Cardiac muscle cell (in vitro differentiated cells and primary cell): ENCODE data around the gene ZNF487. TPM values are rescaled to one million over a fixed set of nuclear protein-coding genes. Genes with fewer than 3 reads are reported as not detected.

ENCODE experiments used
- DNase-seq, 2 donors: peaks; one replicate each; pipeline versions ENCODE4 v3.0.0 to v3.0.0-alpha.2; 2010 to 2017; ENCODE audit warnings: low read depth in 1 of 2, low spot score in 1 of 2
- H3K27ac ChIP-seq: fragments of 200-600 bp; sonication (generic); 2 replicates; pipeline ENCODE4 v1.5.1; 2016
- H3K27me3 ChIP-seq: fragments of 200-600 bp; sonication (generic); 2 replicates; pipeline ENCODE4 v1.6.0; 2016; ENCODE audit warnings: control low read depth
- H3K36me3 ChIP-seq: fragments of 200-600 bp; sonication (generic); 2 replicates; pipeline ENCODE4 v1.5.1; 2016; ENCODE audit warnings: control low read depth
- H3K4me1 ChIP-seq: fragments of 200-600 bp; sonication (generic); 2 replicates; pipeline ENCODE4 v1.8.1; 2017; ENCODE audit warnings: low read depth, mild to moderate bottlenecking, mixed run types
- H3K4me3 ChIP-seq: fragments of 200-600 bp; sonication (generic); 2 replicates; pipeline ENCODE4 v1.5.1; 2016; ENCODE audit warnings: mild to moderate bottlenecking
- H3K9me3 ChIP-seq: fragments of 200-600 bp; sonication (generic); 2 replicates; pipeline ENCODE4 v1.5.1; 2017; ENCODE audit warnings: low read depth, mild to moderate bottlenecking, control low read depth
- CTCF ChIP-seq: IDR thresholded peaks from 2 replicates; pipeline ENCODE4 v1.5.1; 2012; ENCODE audit warnings: low read depth, mild to moderate bottlenecking, low read length
- polyA plus RNA-seq: library from polyadenylated mRNA; unstranded; fragments of >200 nt; fragmentation: Nextera tagmentation; extraction: Ambion mirVana; gene quantifications from 2 replicates; pipeline ENCODE4 v1.2.1, GENCODE V29; 2016
- total RNA-seq: library from RNA; depleted of rRNA; stranded (reverse); fragments of >200 nt; gene quantifications from 2 replicates; pipeline ENCODE4 v1.2.3, GENCODE V29; 2016

The ZNF487 gene
- total and polyA plus RNA-seq, 2 experiments from 2014 or later: 6.0 to 9.0 TPM

- Histone ChIP-seq H3K27ac (peak overlapping the region; percentile 89), H3K36me3 (no peaks in the 10 kb centered on the region), H3K4me1 (peaks cover 4% of the 10 kb centered on the region), H3K4me3 (peak overlapping the region; percentile 77), H3K27me3 (no peaks in the 10 kb centered on the region), H3K9me3 (no peaks in the 10 kb centered on the region)
- peak; percentile 89 to 95 for DNase-seq
- peak; percentile 60 for TF ChIP-seq CTCF
Observed at GRCh38 chr10:43407576-43408330, 29.2 kb upstream of the ZNF487 start.

GRCh38 chr10:43408331-43408709 is 28.6 kb upstream of the ZNF487 start:
- H3K4me1 ChIP-seq: peaks cover 4% of the 10 kb centered on the region
- peak overlapping the region; percentile 89 for H3K27ac ChIP-seq

GRCh38 chr10:43408710-43409384 is 28.1 kb upstream of the ZNF487 start, which contains the start of gene HNRNPF:
TSS of gene HNRNPF (minus strand) at chr10:43409186. CDS start at chr10:43387884, 21,302 bp downstream.
- Histone ChIP-seq H3K27ac (peak within 1 kb of the TSS; percentile 89), H3K9me3 (no peaks in the 10 kb centered on the region), H3K36me3 (no peaks in the 10 kb centered on the region), H3K27me3 (no peaks in the 10 kb centered on the region), H3K4me3 (peak within 1 kb of the TSS; percentile 77), H3K4me1 (peaks cover 4% of the 10 kb centered on the region)
- peak; percentile 96 to 98 for DNase-seq
- no peak for TF ChIP-seq CTCF

More at GRCh38 chr10:43408331-43408709, 28.6 kb upstream of the ZNF487 start:
- no peak for TF ChIP-seq CTCF
- peak overlapping the region; percentile 77 for H3K4me3 ChIP-seq
- DNase-seq: no peak
- no peaks in the 10 kb centered on the region for H3K9me3 ChIP-seq
- H3K36me3 ChIP-seq: no peaks in the 10 kb centered on the region
- no peaks in the 10 kb centered on the region for H3K27me3 ChIP-seq

GRCh38 chr10:43409385-43410109 is 27.4 kb upstream of the ZNF487 start:
- peak overlapping the region; percentile 89 for H3K27ac ChIP-seq
- H3K27me3 ChIP-seq: no peaks in the 10 kb centered on the region
- H3K36me3 ChIP-seq: no peaks in the 10 kb centered on the region
- H3K4me1 ChIP-seq: peaks cover 4% of the 10 kb centered on the region
- no peaks in the 10 kb centered on the region for H3K9me3 ChIP-seq
- DNase-seq: peak in 1 of 2 donors; percentile 32
- TF ChIP-seq CTCF: no peak
- peak overlapping the region; percentile 77 for H3K4me3 ChIP-seq

GRCh38 chr10:43410345-43410744 is 26.6 kb upstream of the ZNF487 start:
- H3K9me3 ChIP-seq: no peaks in the 10 kb centered on the region
- no peaks in the 10 kb centered on the region for H3K27me3 ChIP-seq
- no peak for TF ChIP-seq CTCF
- peaks cover 4% of the 10 kb centered on the region for H3K4me1 ChIP-seq
- no peak overlapping the region for H3K4me3 ChIP-seq
- no peaks in the 10 kb centered on the region for H3K36me3 ChIP-seq
- H3K27ac ChIP-seq: no peak overlapping the region
- no peak for DNase-seq
